H4 (cell line): ENCODE results near the gene ODAD3. TPM values are rescaled to one million over a fixed set of nuclear protein-coding genes. Genes with fewer than 3 reads are reported as not detected.
"Not testable (repeated sequence)": the region's sequence is repeated elsewhere in the genome, so short reads cannot be mapped to it uniquely, and the experiment has no call there.

Source experiments
- DNase-seq: peaks from one replicate; pipeline ENCODE4 v3.0.0-alpha.2; 2015; ENCODE audit warnings: low spot score
- total RNA-seq: library from RNA; depleted of rRNA; stranded (reverse); fragments of >200 nt; shearing (Covaris generic); gene quantifications from 2 replicates; pipeline ENCODE4 v1.2.3, GENCODE V29; 2014

Gene ODAD3
- total RNA-seq, 1 experiment from 2014 or later: 0.99 TPM

DNA sequence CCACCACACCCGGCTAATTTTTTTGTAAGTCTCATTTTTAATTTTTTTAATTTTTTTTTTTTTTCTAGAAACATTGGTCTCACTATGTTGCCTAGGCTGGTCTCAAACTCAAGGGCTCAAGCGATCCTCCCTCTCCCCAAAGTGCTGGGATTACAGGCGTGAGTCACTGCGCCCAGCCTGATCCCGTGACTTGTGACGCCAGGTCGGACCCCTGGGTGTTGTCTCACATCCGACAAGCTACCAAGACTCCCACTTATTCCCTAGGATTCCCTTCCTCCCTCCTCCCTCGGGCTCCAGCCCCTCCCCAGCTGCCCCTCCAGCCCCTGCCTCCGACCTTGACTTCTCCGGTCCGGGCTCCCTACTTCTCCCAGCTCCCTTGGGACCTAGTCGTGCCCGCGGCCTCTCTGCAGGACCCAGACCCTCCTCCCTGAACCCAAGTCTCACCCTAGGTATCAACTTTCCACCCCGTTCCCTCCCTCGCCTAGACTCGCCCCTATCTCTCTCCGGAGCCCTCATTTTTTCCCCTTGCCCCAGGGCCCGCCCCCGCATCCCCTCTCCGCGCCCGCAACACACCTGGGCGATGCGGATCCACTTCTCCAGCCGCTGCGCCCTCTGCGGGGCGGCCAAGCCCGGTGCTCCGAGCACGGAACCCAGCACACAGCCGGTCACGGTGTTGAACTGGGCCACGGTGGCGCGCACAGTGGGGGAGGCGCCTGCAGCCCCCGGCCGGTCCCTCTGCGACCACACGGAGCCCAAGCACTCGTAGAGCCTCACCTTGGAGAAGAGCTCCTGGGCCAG lies 28.9 kb downstream of the ODAD3 start:
- no peak for DNase-seq

DNA sequence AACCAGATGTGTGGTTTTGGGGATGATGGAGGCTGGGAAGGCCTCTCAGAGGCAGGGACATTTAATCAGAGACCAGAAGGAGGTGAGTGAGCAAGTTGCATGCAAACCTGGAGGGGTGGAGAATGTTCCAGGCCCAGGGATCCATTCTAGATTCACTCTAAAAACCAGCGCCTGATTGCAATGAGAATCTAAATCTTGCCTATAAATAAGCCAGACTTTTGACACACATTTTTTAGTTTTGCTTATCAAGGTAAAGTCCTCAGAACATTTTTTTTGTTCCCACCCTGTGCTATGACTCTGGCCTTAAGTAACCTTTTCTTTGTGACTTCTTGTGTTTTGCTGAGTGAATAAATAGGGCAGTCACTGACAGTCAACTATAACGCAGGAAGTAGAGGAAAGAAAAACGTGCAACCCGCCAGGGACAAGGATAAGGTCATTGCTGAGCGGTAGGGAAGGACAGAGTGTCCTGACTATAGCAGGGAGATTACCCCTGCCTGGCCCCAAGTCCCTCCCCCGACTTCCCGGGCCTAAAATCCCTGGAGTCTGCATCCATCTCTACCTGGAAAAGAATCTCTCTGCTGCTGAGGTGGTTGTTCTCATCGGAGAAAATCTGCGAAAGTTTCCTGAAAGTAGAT lies 30.2 kb downstream of the ODAD3 start:
- no peak for DNase-seq

DNA sequence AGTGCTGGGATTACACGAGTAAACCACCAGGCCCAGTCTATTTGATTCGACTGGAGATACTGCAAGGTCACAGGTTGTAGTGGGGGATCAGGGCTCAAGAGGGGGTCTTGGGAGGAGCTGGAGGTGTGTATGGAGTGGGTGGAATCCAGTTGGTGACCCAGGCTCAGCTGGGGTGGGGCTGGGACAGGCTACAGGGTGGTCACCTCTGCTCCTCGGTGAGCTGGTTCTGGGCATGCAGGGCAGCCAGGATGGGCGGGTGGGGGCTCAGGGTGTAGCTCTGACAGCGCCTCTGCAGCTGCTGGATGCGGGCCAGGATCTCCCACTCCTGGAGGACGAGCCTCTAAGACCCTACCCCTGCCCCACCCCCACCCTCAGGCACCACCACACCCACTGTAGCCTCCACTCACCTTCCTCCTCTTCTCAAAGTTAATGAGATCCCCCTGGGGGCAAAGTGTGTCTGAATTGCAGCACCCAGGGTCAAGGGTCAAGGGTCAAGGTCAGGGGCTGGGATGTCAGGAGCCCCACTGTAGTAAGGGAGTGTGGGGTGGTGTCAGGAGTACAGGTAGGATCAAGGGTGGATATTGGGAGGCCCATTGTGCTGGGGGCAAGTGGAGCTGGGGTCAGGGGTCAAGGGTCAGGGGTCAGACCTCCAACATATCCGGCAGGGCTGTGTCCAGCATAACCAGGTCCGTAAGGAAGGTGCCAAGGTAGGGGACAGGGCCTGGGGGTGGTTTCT lies 32.9 kb downstream of the ODAD3 start:
- no peak for DNase-seq

DNA sequence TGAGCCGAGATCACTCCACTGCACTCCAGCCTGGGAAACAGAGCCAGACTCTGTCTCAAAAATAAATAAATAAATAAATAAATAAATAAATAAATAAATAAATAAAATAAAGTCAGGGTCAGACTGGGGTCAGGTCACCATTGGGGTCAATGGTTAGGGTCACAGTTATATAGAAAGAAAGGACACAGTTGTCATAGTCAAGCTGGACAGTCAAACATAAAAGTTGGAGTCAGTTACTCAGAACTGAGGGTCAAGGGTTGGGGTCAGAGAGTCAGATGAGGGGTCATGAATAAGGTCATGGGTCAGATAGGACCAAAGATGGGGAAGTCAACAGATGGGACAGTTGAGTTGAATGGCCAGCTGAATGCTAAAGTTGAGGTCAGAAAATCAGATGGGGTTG lies 34.1 kb downstream of the ODAD3 start:
- DNase-seq: no peak

DNA sequence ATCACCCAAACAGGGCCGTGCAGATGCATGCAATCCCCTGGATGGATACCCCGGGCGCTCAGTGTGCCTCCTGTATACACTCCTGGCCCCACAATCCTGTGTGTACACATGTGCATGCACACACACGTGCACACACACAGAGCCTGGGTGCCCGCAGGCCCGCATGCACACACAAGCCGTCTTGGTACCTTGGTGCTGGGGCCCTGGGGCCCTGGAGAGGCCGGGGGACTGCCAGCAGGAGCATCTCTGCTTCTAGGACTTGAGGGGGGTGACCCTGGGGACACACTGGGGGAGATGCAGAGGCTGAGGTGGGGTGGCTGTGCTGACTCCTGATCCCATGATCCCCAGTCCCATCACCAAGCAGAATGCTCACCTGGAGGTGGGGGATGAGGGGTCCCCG lies 35.3 kb downstream of the ODAD3 start:
- DNase-seq: no peak

DNA sequence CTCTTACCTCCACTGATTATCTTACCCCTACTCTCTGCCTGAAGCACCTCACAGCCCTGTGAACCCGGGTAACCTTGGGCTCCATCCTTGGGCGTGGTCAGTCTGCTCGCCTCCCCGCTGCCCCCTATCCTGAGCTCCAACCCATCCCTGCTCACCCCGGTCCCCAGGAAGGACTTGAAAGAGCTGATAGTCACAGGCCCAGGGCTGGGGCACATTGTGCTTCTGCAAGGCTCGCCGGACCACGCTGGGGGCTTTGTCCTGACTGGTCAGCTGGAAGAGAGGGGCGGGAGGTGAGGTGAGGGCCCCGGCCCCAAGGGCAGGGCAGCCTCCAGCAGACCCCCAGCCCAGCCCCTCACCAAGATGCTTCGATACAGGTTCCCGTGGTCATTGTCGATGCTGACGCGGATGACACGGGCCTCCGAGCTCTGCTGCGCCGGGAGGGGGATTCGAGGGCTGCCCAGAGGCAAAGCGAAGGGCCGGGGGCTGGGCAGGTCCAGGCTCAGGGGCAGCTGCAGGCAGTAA lies 37.8 kb downstream of the ODAD3 start:
- DNase-seq: no peak

DNA sequence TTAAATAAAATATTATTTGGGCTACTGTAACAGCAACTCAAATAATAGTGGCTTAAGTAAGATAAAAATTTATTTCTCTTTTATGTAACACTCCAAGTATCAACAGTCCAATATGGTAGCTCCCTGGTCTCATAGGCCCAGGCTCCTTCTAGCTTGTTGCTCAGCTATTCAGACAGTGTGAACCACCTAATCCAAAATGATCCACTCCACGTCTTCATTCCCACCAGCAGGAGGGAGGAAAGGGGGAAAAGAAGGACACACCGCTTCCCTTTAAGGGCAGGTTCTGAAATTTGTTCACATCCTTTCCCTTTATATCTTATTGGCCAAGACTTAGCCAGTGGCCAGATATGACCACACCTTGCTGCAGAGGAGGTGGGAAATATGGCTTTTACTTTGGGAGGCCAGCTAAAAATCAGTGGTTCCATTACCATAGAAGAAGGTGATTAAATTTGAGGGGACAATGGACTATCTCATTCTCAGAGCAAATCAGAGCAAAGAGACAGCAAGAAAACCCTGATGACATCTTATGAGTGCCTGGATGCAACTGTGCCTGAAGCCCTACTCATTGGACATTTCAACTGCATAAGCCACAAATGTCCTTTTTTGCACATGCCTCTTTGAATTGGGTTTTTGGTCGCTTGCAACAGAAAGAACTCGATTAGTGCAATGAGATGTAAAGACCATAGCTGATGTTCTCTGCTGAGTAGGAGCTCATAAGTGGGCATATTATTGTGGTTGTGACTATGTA lies 43.8 kb downstream of the ODAD3 start:
- no peak for DNase-seq

DNA sequence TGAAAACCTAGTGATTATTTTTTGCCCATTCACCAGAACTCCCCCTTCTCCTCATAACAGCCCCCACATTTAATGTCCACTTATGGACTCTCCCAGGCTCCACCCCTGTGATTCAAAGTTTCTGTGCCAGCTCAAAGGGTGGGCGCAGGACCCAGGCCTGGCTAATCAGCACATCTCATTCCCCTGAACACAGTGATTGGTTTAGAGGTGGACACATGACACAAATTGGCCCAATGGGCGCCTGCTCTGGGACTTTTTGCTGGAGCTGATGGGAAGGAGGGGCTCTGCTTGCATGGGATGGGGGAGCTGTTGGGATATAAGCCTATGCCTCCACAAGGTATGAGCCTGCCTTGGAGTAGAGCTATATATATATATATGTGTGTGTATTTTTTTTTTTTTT lies 44.6 kb downstream of the ODAD3 start:
- DNase-seq: no peak

DNA sequence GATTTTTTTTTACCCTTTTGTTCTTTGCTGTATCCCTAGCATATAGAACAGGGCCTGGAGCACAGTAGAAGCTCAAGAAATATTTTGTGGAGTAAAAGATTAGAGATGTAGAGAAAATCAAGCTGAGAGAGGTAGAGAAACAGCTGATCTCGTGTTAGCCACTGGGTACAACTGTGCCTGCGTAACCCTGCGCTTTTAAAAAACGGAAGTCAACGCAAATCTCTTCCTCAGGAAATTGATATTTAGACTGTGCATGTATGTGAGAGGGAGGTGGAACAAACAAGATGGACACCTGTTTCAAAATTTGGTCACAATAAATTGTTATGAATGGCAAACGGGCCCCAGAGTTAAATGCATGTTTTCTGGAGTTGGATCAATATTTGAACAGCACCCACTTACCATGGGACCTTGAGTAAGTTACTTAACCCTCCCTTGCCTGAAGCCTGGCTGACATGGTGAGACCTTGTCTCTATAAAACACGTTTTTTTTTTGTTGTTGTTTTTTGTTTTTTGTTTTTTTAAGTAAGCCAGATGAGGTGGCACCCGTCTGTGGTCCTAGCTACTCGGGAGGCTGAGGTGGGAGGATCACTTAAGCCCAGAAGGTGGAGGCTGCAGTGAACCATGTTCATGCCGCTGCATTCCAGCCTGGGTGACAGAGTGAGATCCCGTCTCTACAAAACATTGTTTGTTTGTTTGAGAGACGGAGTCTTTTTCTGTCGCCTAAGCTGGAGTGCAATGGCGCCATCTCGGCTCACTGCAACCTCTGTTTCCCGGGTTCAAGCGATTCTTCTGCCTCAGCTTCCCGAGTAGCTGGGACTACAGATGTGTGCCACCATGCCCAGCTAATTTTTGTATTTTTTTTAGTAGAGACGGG lies 47.5 kb downstream of the ODAD3 start:
- no peak for DNase-seq

DNA sequence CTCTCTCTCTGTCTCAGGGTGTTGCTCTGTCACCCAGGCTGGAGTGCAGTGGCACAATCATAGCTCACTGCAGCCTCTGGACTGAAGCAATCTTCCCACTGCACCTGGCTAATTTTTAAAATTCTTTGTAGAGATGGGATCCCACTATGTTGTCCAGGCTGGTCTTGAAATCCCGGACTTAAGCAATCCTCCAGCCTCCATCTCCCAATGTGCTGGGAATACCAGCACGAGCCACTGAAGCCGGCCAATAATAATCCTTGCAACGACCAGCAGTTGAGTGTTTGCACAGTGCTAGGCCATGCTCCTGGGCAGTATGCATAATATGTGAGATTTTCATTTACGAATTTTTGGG lies 50.2 kb downstream of the ODAD3 start:
- DNase-seq: no peak

DNA sequence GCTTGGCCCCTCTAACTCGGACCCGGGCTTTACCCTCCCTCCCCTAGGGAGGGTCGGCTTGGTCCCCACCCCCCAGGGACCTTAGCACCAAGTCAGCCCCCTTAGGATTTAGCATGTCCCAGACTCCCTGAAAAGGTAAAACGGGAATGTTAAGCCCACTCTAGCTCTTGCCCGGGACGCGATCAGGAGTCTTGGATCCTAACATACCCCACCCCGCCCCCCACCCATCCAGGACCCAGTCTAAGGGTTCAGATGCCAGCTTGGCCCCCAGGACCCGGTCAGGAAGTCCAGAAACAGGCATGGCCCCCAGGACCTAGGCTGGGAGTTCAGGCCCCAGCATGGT lies 51.2 kb downstream of the ODAD3 start:
- DNase-seq: no peak

DNA sequence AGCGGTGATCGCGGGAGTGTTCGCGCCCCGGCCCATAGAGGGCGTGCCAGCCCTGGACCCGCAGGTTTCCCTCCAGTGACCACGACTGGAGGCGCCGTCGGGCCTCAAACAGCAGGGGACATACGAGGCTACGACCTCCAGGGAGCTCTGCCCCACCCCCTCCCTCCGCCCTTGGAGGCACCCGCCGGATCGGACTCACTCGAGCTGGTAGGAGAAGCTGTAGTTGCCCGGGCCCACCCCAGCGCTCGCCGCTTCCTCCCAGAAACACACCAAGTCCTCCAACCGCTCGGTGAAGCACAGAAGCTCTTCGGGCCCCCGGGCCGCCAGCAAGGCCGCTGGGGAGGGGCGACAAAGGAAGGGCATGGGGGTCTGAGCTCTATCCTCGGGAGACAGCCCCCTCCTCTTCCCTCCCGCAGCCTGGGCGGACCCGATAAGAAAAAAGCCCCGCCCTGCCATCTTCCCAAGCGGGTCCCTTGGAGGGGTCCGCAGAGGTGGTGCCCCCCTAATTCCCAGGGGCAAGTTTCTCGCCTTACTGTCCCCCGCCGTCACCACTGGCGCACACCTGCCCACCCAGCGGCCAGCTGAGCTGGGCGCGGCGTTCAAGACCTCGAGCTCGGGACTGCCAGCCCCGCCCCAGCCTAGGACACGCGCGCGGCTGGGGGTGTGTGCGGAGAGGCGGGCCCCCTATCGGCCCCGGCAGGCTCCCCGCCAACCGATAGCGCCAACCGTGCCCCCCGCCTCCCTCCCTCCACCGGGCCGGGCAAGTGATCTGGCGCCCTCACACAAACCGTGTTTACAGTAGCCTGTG lies 51.8 kb downstream of the ODAD3 start:
- no peak for DNase-seq

DNA sequence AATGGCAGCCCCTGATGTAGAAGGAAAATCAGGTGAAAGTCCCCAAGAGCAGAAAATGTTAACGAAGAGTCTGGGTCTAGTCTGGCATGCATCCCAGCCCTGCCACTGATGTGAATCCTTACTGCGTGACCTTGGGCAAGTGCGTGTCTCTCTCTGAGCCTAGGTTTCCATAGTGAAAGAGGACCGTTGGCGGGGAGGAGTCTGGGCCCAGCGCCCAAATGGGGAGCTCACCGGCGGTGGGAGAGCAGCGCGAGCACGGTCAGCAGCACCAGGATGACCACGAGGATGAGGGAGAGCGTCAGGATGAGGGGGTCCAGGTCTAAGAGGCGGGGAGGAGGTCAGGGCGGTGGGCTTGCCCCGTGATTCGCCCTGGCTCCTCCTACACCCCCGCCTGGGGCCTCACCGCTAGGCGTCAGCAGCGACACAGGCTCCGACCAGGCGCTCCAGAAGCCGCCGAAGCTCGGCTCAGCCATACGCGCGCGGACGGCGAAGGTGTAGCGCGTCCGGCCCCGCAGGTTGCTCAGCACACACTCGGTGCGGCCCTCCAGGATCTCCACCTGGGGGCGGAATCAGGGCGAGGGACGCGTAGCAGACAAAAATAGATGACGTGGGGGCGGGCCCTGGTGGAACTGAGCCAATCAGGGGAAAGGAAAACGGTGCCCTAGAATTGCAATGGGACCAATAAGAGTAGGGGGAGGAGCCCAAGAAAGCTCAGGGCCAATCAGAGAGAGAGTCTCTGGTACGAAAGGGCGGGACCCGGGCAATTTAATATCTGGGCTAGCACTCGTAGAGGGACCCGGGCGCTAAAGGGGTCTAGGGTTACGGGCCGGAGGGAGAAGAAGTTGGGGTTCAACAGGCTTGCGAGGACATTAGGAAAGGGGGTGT lies 54.0 kb downstream of the ODAD3 start:
- DNase-seq: peak; percentile 97

DNA sequence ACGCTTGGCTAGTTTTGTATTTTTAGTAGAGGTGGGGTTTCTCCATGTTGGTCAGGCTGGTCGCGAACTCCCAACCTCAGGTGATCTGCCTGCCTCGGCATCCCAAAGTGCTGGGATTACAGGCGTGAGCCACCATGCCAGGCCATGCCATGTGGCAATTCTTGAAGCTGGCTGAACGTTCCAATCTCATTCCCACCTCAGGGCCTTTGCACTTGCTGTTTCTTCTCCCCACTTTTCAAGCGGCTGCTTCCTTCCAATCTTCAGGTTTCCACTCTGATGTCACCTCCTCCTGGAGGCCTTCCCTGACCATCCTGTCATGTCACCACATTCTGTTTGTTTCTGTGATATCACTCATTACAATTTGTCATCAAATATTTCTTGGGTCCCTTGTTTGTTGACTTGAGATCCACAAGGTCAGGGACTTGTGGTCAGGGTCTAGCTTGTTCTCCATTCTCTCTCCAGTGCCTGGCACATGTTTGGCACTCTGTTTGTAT lies 55.0 kb downstream of the ODAD3 start:
- no peak for DNase-seq

DNA sequence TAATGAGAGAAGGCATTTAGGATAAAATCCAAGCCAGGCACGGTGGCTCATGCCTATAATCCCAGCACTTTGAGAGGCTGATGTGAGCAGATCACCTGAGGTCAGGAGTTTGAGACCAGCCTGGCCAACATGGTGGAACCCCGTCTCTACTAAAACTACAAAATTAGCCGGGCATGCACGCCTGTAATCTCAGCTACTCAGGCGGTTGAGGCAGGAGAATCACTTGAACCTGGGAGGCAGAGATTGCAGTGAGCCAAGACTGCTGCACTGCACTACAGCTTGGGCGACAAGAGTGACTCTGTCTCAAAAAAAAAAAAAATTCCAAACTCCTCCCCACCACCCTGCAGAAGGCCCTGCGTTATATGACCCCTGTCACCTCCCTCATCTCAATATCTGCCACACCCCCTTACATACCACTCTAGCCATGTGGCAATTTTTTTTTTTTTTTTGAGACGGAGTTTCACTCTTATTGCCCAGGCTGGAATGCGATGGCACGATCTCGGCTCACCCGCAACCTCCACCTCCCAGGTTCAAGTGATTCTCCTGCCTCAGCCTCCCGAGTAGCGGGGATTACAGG lies 55.6 kb downstream of the ODAD3 start:
- DNase-seq: not testable (repeated sequence)

DNA sequence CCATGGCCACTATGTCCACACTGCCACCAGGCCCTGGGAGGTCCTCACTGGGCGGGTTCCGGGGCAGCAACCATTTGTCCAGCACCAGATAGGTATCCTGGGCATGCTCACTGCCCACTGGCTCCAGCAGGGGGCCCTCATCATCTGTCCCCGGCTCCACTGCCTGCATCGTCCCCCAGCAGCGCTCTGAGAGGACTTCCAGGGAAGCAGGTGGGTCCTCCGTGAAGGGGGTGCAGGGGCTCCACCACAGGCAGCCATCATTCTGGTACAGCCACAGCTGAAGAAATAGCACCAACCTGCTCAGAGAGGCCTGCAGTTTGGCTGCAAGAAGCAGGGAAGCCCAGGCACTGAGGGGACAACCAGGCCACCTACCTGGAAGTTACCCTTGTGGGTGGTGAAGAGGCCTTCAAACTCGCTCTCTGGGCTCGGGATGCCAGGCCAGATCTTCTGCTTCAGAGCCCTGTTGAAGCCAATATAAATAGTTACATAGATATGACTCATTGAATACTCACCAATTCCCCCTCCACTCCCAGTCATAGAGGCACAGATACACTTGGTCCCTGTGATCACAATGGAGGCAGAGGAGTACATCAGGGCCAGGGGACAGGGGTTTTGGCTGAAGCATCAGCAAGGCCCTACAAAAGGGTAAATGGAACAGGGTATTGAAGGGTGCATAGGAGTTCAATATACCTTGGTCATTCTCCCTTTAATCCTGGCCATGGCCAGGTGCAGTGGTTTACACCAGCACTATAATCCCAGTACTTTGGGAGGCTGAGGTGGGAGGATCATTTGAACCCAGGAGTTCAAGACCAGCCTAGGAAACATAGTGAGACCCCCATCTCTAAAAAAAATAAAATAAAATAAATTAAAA lies 56.4 kb downstream of the ODAD3 start:
- no peak for DNase-seq

DNA sequence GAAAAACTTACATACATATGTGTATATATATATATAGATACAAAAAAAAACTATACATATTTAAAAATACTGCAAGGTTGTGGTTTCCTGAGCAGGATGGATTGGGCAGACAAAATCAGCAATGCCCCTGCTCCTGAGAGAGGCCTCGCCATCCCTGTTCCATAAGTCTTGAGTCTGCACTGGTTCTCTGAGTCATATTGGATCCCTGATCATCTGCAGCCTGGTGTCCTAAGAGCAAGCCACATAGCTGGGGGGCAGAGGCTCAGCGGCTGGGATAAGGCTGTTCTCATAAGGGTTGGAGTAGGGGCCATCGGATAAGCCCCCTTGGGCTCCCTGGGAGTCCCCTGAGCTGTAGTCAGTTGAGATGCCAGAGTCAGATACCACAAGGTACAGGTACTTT lies 57.2 kb downstream of the ODAD3 start:
- no peak for DNase-seq

DNA sequence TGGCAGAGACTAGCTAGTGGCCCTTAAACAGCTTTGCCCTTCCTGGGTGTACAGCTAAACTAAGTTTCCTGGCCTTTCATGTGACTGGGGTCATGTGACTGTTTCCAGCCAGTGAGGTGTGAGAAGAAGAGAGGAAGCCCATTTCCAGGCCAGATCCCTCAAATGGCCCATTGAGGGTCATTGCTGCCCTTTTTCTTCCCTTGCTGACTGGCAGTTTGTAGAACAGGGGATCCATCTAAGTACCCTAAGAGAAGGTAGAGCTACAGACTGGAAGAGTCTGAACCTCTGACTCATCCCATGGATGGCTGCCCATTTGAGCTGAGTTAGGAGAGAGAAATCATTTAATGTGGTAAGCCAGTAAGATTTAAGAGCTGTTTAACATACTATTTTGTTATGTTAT lies 57.7 kb downstream of the ODAD3 start:
- DNase-seq: no peak
